Vagina (tissue), 2 donors: ENCODE measurements around the gene GRIK2.

Experiments
- CTCF ChIP-seq, 3 experiments: fragments of 450-650 bp in 2 of 3; fragments of 200-600 bp in 1 of 3; sonication (generic) in 1 of 3; IDR thresholded peaks; one replicate each; pipeline ENCODE4 v1.5.1; 2017 to 2019; ENCODE audit warnings: antibody characterized with exemption in 3 of 3, mild to moderate bottlenecking in 2 of 3, moderate library complexity in 2 of 3
- POLR2A ChIP-seq, 2 donors: fragments of 450-650 bp; IDR thresholded peaks; one replicate each; pipeline ENCODE4 v1.6.1; 2017; ENCODE audit warnings: antibody characterized with exemption in 2 of 2, mild to moderate bottlenecking in 2 of 2, moderate library complexity in 2 of 2

GRCh38 chr6:101830501-101831031, 437.1 kb downstream of the GRIK2 start:
- TF ChIP-seq CTCF (IDR thresholded peaks at IDR 0.05) (no peak), POLR2A (IDR thresholded peaks at IDR 0.05) (no peak)
